DND-41 (cell line): ENCODE data around the gene SDCCAG8.

Experiments
- ATAC-seq: fragments of 200-7000 bp; cut with Tn5 transposase; 3 replicates; pipeline ENCODE4 v1.9.1; 2021; ENCODE audit warnings: low read depth; ENCODE audit not compliant: insufficient read depth
- DNase-seq: peaks from one replicate; pipeline ENCODE4 v3.0.0-alpha.2; 2020
- H2AFZ ChIP-seq: 2 replicates; pipeline ENCODE4 v1.6.0; 2012; ENCODE audit warnings: low read depth, low read length
- H3K27ac ChIP-seq: 2 replicates; pipeline ENCODE4 v1.5.1; 2012; ENCODE audit warnings: low read length, inconsistent platforms
- H3K27me3 ChIP-seq: fragments of 200-600 bp; sonication (generic); 2 replicates; pipeline ENCODE4 v1.6.0; 2012; ENCODE audit warnings: low read length, mild to moderate bottlenecking, inconsistent platforms; ENCODE audit not compliant: insufficient read depth, poor library complexity
- H3K36me3 ChIP-seq: 2 replicates; pipeline ENCODE4 v1.5.1; 2012; ENCODE audit warnings: low read length, inconsistent platforms; ENCODE audit not compliant: insufficient read depth
- H3K4me1 ChIP-seq: 2 replicates; pipeline ENCODE4 v1.5.1; 2012; ENCODE audit warnings: mild to moderate bottlenecking, low read length; ENCODE audit not compliant: insufficient read depth
- H3K4me2 ChIP-seq: 2 replicates; pipeline ENCODE4 v1.6.0; 2012; ENCODE audit warnings: mild to moderate bottlenecking, moderate library complexity, low read length, inconsistent platforms; ENCODE audit not compliant: insufficient read depth
- H3K4me3 ChIP-seq, 2 experiments: fragments of 200-600 bp in 1 of 2; shearing (Covaris generic) in 1 of 2; 2 replicates each; pipeline ENCODE4 v1.5.1; 2012 to 2016; ENCODE audit warnings: inconsistent platforms in 2 of 2, low read length in 2 of 2, mild to moderate bottlenecking in 2 of 2, low read depth in 1 of 2, moderate library complexity in 1 of 2
- H3K79me2 ChIP-seq: 2 replicates; pipeline ENCODE4 v1.6.0; 2012; ENCODE audit warnings: low read length, inconsistent platforms; ENCODE audit not compliant: insufficient read depth
- H3K9ac ChIP-seq: 2 replicates; pipeline ENCODE4 v1.6.0; 2012; ENCODE audit warnings: low read depth, mild to moderate bottlenecking, inconsistent platforms, low read length, moderate library complexity
- H3K9me3 ChIP-seq: 2 replicates; pipeline ENCODE4 v1.5.1; 2012; ENCODE audit warnings: low read length, moderate library complexity, mild to moderate bottlenecking, inconsistent platforms; ENCODE audit not compliant: insufficient read depth, severe bottlenecking
- H4K20me1 ChIP-seq: 2 replicates; pipeline ENCODE4 v1.6.0; 2012; ENCODE audit warnings: low read length; ENCODE audit not compliant: insufficient read depth
- CTCF ChIP-seq: IDR thresholded peaks from 2 replicates; pipeline ENCODE4 v1.5.1; 2012; ENCODE audit warnings: borderline replicate concordance, low read length, moderate library complexity, mild to moderate bottlenecking; ENCODE audit not compliant: poor library complexity, severe bottlenecking; ENCODE audit errors: extremely low read depth
- EZH2 ChIP-seq: IDR thresholded peaks from 3 replicates; pipeline ENCODE4 v1.6.1; 2012; ENCODE audit warnings: borderline replicate concordance, low read depth, mild to moderate bottlenecking, moderate library complexity, low read length, inconsistent platforms; ENCODE audit not compliant: severe bottlenecking

SDCCAG8 gene

DNA sequence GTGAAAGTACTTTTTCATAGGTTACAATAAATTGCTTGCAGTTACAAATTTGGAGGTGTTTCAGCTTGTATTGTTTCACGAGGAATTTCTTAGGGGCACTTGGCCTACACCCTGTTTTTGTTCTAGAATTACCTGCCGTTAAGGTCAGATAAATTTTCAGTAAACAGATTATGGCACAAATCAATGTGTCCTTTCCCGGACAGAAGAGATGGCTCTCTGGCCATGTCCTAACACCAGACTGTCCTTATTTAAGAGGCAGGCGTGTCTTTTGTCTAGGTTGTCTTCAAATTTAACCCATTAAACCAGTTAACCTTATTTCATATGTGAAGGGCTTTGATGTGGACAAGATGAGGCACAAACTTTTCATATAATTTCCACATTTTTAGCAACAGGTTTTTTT lies 243.4 kb downstream of the SDCCAG8 start:
- H3K9me3 ChIP-seq: no peaks in the 10 kb centered on the region
- no peak overlapping the region for H3K4me2 ChIP-seq
- DNase-seq (no peak), ATAC-seq (no peak)
- peaks cover 30% of the 10 kb centered on the region for H3K36me3 ChIP-seq
- H3K9ac ChIP-seq: no peak overlapping the region
- H4K20me1 ChIP-seq: no peaks in the 10 kb centered on the region
- no peak overlapping the region for H3K4me3 ChIP-seq
- H3K79me2 ChIP-seq: no peaks in the 10 kb centered on the region
- H3K4me1 ChIP-seq: no peaks in the 10 kb centered on the region
- no peak for TF ChIP-seq EZH2
- H3K27ac ChIP-seq: no peak overlapping the region
- H2AFZ ChIP-seq: no peak overlapping the region
- H3K27me3 ChIP-seq: no peaks in the 10 kb centered on the region

- Histone ChIP-seq H3K27me3 (no peaks in the 10 kb centered on the region), H4K20me1 (no peaks in the 10 kb centered on the region), H3K9me3 (no peaks in the 10 kb centered on the region), H2AFZ (no peak overlapping the region), H3K27ac (no peak overlapping the region), H3K4me1 (no peaks in the 10 kb centered on the region), H3K36me3 (peaks cover 34% of the 10 kb centered on the region), H3K9ac (no peak overlapping the region), H3K4me2 (no peak overlapping the region), H3K79me2 (no peaks in the 10 kb centered on the region), H3K4me3 (no peak overlapping the region)
- ATAC-seq (no peak), DNase-seq (no peak)
- TF ChIP-seq CTCF: no peak
- no peak for TF ChIP-seq EZH2
These were observed 243.9 kb downstream of the SDCCAG8 start for GRCh38 chr1:243499711-243500110.

DNA sequence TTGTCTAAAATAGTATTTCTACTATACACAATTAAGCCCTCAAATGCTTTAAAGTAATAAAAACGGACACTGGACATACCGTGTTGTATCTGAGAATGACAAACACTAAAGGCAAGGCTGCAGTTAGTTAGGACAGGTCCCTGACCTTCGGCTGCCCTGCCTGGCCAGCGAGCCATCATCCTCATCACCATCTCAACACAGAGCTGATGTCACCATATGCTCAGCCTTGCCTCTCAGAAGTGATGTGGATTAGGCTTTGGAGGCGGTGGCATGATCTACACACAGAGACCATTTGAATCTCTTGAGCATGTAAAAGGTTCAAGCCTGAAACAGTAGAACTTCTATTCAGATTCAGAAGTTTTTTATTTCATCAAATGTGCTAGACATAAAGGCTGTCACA lies 244.7 kb downstream of the SDCCAG8 start:
- no peaks in the 10 kb centered on the region for H3K79me2 ChIP-seq
- DNase-seq: no peak
- H3K4me1 ChIP-seq: no peaks in the 10 kb centered on the region
- H3K36me3 ChIP-seq: peaks cover 39% of the 10 kb centered on the region
- no peak overlapping the region for H3K4me3 ChIP-seq
- no peak overlapping the region for H3K4me2 ChIP-seq
- no peaks in the 10 kb centered on the region for H4K20me1 ChIP-seq
- no peak overlapping the region for H2AFZ ChIP-seq
- H3K27me3 ChIP-seq: no peaks in the 10 kb centered on the region
- ATAC-seq: no peak
- no peak overlapping the region for H3K27ac ChIP-seq
- TF ChIP-seq CTCF (no peak), EZH2 (no peak)
- no peaks in the 10 kb centered on the region for H3K9me3 ChIP-seq
- no peak overlapping the region for H3K9ac ChIP-seq

DNA sequence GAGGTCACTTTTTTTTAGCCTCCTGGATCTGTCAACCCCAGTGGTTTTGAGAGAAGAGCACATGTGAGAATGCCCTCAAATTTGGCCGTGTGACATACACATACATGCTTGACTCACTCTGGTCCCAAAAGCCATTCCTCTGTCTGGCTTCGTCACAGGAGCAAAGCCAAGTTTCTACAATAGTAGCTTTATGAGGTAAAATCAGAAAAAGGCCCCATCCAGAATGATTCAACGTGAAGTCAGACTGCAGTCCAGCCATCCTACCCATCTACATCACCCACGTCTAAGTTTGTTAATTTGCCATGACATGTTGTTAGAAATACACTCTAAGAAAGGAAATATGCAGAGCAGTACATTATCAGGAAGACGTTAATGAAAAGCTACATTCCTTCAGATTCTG lies 245.2 kb downstream of the SDCCAG8 start:
- Histone ChIP-seq H3K4me3 (no peak overlapping the region), H3K9ac (no peak overlapping the region), H2AFZ (no peak overlapping the region), H4K20me1 (no peaks in the 10 kb centered on the region), H3K36me3 (peaks cover 42% of the 10 kb centered on the region), H3K9me3 (no peaks in the 10 kb centered on the region), H3K4me1 (no peaks in the 10 kb centered on the region), H3K79me2 (no peaks in the 10 kb centered on the region), H3K27ac (no peak overlapping the region), H3K4me2 (no peak overlapping the region), H3K27me3 (no peaks in the 10 kb centered on the region)
- ATAC-seq (no peak), DNase-seq (no peak)
- TF ChIP-seq EZH2 (no peak), CTCF (no peak)
